Mononuclear cell (primary cell): ENCODE data around the gene TUBA8. TPM values are rescaled to one million over a fixed set of nuclear protein-coding genes. Genes with fewer than 3 reads are reported as not detected.

ENCODE experiments used
- H3K27me3 ChIP-seq: 2 replicates; pipeline ENCODE4 v1.6.0; 2011; ENCODE audit warnings: low read length, control low read depth; ENCODE audit not compliant: insufficient read depth
- H3K4me1 ChIP-seq: 2 replicates; pipeline ENCODE4 v1.5.1; 2011; ENCODE audit warnings: mild to moderate bottlenecking, low read length, control low read depth; ENCODE audit not compliant: insufficient read depth
- H3K4me3 ChIP-seq: 2 replicates; pipeline ENCODE4 v1.5.1; 2011; ENCODE audit warnings: mild to moderate bottlenecking, low read length, moderate library complexity
- H3K9me3 ChIP-seq: 2 replicates; pipeline ENCODE4 v1.5.1; 2011; ENCODE audit warnings: low read depth, mild to moderate bottlenecking, control low read depth, low read length
- total RNA-seq: library from RNA; depleted of rRNA; stranded (reverse); fragments of >200 nt; gene quantifications from one replicate; pipeline ENCODE4 v1.2.3, GENCODE V29; 2012

TUBA8 gene
- total RNA-seq, 1 donor = 7.7 TPM

DNA sequence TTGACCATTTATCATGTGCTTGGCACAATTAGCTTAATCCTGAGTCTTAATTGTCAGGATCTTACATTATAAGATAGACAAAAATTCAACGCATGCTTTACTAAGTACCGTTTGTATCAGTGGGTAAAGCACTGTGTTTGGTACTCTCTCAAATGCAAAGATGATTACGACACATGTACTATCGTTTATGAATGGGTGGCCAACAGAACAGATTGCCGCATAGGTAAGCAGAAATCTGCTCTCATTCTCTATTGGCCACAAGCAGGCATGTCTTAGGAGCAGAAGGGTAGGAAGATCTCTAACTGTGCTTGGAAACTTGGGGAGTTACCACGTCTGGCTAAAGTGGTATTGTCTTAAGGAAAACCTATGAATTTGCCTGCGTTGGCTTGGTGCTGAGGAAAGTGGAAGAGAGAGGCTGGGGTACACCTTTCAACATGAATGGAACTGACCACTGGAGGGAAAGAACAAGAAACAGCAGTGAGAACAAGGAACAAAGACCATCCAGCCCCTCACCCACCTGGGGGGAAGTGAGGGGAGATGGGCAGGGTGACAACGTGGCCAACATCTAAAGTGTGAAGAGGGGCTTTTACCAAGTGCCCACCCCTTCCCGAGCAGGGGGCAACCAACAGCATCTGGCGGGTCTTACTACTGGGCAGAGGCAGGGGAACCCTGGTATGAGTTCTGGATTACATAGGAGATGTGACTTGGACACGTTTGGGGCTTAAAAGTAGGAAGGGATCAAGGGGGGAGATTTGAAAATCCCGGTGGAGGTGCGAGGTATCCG lies 1.0 kb upstream of the TUBA8 start:
- Histone ChIP-seq H3K4me3 (no peak overlapping the region), H3K9me3 (peaks cover 4% of the 10 kb centered on the region), H3K27me3 (peaks cover 45% of the 10 kb centered on the region), H3K4me1 (peaks cover 29% of the 10 kb centered on the region)

GRCh38 chr22:18110954-18111758 lies 547 bp downstream of the TUBA8 start:
- peaks cover 48% of the 10 kb centered on the region for H3K27me3 ChIP-seq
- H3K4me1 ChIP-seq = peaks cover 29% of the 10 kb centered on the region
- no peak overlapping the region for H3K4me3 ChIP-seq
- H3K9me3 ChIP-seq = no peaks in the 10 kb centered on the region

DNA sequence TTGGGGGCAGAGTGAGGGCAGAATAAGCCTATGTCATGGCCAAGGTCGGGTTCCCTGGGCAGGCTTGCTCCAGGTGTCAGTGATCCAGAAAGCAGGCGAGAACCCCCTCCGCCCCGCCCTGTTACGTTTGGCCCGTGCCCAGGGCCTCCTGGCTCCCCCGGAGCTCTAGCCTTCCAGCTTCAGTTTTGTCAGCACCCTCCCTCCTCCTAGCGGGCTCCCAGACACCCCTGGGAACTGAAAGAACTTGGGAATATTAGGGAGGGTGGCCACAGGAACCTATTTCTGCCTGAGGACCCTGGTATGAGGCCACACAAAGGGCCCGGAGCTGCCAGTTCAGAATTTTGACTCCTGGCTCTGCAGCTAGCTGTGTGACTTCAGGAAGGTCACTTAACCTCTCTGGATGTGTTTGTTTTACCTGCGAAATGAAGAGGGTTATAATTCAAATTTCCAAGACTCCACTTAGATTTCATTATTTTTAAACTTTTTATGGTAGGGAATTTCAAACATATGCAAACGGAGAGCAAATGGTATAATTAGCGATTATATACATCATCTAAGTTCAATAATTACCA lies 1.2 kb downstream of the TUBA8 start:
- Histone ChIP-seq H3K27me3 (peaks cover 48% of the 10 kb centered on the region), H3K9me3 (no peaks in the 10 kb centered on the region), H3K4me1 (peaks cover 29% of the 10 kb centered on the region), H3K4me3 (no peak overlapping the region)

DNA sequence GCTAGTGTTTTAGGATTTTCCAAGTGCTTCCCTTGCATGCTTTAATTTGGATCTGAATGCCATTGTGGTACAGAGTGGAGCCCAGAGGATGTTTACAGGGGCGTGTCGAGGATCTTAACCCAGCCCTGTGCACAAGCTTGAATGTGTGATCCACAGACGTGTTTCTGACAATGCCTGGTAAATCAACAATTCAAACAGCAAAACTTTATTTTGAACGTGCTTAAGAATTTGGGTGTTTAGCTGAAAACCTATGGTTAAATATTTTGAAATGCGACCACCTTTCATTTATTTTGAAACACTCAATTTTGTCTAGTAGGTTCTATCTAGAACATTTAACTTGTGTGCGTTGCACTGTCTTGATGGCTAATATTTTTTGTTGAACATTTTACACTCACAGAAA lies 1.8 kb downstream of the TUBA8 start:
- H3K4me1 ChIP-seq = peaks cover 29% of the 10 kb centered on the region
- H3K4me3 ChIP-seq = no peak overlapping the region
- H3K9me3 ChIP-seq = no peaks in the 10 kb centered on the region
- peaks cover 48% of the 10 kb centered on the region for H3K27me3 ChIP-seq

DNA sequence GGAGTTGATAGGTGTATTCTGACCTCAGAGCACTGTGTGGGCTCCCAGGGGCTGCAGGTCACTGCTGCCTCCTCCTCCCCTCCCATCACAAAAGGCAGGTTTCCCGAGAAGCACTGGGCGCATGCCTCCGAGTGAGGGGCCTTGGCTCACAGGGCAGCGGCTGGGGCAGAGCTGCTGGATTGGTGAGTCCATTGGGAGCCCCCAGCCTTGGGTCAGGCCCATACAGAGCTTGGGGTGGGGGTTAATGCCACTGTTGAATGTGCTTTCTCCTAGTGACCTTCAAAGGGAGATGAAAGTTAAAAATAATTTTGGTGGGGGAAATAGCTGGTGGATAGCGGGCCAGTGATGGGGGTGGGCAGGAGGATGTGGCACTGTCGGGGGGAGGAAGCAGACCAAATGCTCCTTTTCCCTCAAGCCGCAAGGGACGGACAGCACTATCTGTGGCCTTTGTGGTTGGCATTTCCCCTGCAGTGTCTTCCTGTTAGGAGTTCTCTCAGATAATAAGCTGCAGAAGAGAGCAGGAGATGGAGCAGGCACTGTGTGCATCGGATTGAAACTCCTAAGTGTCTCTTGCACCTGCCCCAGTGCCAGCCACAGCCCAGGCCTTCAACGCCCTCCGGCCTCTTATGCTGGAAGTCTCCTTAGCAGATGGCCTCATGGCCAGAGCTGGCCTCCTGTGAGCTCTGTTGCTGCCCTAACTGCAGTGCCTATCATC lies 3.2 kb downstream of the TUBA8 start:
- Histone ChIP-seq H3K9me3 (no peaks in the 10 kb centered on the region), H3K4me3 (no peak overlapping the region), H3K4me1 (peaks cover 29% of the 10 kb centered on the region), H3K27me3 (peaks cover 45% of the 10 kb centered on the region)

DNA sequence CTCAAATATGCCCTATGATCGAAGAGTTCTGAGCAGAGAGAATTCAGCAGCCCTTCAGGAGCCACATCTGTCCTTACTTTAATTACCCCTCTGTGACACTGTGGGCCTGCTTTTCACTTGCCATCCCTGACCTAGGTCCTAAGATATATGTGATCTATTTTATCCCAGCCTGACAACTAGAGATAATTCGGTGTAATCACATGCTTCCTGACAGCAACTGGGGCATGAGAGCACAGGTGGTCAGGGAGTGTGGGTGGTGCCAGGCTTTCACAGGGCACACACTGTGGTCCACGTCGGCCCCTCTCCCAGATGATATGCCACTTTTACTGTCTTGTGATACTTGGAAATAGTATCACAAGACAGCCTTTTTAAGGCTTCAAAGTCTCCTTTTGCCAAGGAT lies 3.9 kb downstream of the TUBA8 start:
- Histone ChIP-seq H3K4me1 (peaks cover 29% of the 10 kb centered on the region), H3K9me3 (no peaks in the 10 kb centered on the region), H3K27me3 (peaks cover 43% of the 10 kb centered on the region), H3K4me3 (no peak overlapping the region)

DNA sequence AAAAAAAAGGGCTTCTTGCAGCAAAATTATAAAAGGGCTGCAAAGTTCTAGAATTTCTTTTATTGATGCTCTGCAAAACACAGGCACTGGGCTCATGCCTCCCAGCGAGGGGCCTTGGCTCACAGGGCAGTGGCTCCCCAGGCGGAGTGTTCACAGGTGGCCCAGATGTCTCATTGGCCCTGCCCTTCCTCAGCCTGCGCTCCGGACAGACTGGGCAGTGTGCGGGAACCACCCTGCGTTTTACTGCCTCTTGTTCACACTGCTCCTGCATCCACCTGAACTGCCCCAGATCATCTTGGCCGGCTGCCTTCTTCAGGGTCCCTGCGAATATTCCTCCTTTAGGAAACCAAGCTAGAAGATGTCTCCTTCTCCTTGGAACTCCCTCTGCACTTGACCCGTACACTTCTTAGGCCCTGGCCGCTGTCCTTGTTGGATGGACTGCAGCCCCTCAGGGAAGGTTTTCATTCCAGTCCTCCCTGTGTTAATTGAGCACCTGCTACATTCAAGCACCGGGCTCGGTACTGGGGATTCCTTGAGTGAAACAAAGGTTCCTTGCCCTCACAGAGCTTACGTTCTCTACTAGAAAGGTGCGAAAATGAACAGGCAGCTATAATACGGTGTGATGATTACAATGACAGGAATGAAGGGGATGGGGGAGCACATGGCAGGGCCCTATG lies 4.5 kb downstream of the TUBA8 start:
- Histone ChIP-seq H3K4me3 (no peak overlapping the region), H3K27me3 (peaks cover 37% of the 10 kb centered on the region), H3K9me3 (no peaks in the 10 kb centered on the region), H3K4me1 (peaks cover 25% of the 10 kb centered on the region)

GRCh38 chr22:18115906-18116371 lies 5.3 kb downstream of the TUBA8 start:
- Histone ChIP-seq H3K4me1 (peaks cover 17% of the 10 kb centered on the region), H3K9me3 (no peaks in the 10 kb centered on the region), H3K4me3 (no peak overlapping the region), H3K27me3 (peaks cover 31% of the 10 kb centered on the region)

- peaks cover 24% of the 10 kb centered on the region for H3K27me3 ChIP-seq
- H3K4me3 ChIP-seq = no peak overlapping the region
- peaks cover 14% of the 10 kb centered on the region for H3K4me1 ChIP-seq
- no peaks in the 10 kb centered on the region for H3K9me3 ChIP-seq
These were observed 6.0 kb downstream of the TUBA8 start for GRCh38 chr22:18116634-18117033.

- Histone ChIP-seq H3K4me3 (no peak overlapping the region), H3K9me3 (no peaks in the 10 kb centered on the region), H3K4me1 (peaks cover 12% of the 10 kb centered on the region), H3K27me3 (peaks cover 7% of the 10 kb centered on the region)
These were observed 7.8 kb downstream of the TUBA8 start for GRCh38 chr22:18118345-18118915.

GRCh38 chr22:18119409-18120110 lies 9.0 kb downstream of the TUBA8 start:
- no peak overlapping the region for H3K4me3 ChIP-seq
- peaks cover 3% of the 10 kb centered on the region for H3K27me3 ChIP-seq
- H3K9me3 ChIP-seq = no peaks in the 10 kb centered on the region
- peaks cover 1% of the 10 kb centered on the region for H3K4me1 ChIP-seq

DNA sequence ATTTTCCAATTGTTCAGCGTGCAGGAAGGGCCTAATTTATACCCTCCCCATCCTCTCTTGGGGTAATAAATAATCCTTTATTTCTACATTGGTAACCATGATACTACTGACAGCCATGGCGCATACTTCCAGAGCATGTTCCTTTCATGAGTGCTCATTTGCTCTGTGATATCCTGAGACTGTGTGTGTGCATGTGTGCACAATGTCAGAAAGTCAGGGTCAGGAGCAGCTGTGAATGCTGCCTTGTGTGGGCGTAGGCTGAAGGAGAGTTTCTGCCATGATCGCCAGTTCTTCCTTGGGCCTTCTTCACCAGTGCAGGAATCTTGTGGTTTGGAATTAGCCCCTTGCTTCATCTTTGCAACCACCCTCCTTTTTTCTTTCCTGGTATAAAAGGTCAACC lies 10.2 kb downstream of the TUBA8 start:
- Histone ChIP-seq H3K4me1 (no peaks in the 10 kb centered on the region), H3K4me3 (no peak overlapping the region)

GRCh38 chr22:18121506-18121905 lies 10.9 kb downstream of the TUBA8 start:
- no peaks in the 10 kb centered on the region for H3K4me1 ChIP-seq
- no peaks in the 10 kb centered on the region for H3K9me3 ChIP-seq
- no peak overlapping the region for H3K4me3 ChIP-seq
- no peaks in the 10 kb centered on the region for H3K27me3 ChIP-seq

More for the DNA sequence above, 10.2 kb downstream of the TUBA8 start:
- H3K27me3 ChIP-seq = no peaks in the 10 kb centered on the region
- H3K9me3 ChIP-seq = no peaks in the 10 kb centered on the region
